KOPT-K1 (cell line): Measurements from ENCODE around the gene EMD.
A peak's percentile ranks its signal among the peaks of the same experiment; 100 is the strongest.
"Not testable (repeated sequence)": the region's sequence is repeated elsewhere in the genome, so short reads cannot be mapped to it uniquely, and the experiment has no call there.

Experiments
- H3K27ac ChIP-seq: fragments of 200-600 bp; sonication (generic); 2 replicates; pipeline ENCODE4 v1.5.1; 2016; ENCODE audit warnings: antibody characterized with exemption, mild to moderate bottlenecking, low read depth, low read length; ENCODE audit not compliant: poor library complexity, severe bottlenecking
- H3K36me3 ChIP-seq: fragments of 200-600 bp; sonication (generic); 2 replicates; pipeline ENCODE4 v1.5.1; 2017; ENCODE audit warnings: antibody characterized with exemption, mild to moderate bottlenecking, low read length, moderate library complexity; ENCODE audit not compliant: insufficient read depth
- H3K9me3 ChIP-seq: fragments of 200-600 bp; sonication (generic); 2 replicates; pipeline ENCODE4 v1.5.1; 2017; ENCODE audit warnings: antibody characterized with exemption, low read length, mild to moderate bottlenecking; ENCODE audit not compliant: insufficient read depth, poor library complexity, severe bottlenecking

Gene EMD

DNA sequence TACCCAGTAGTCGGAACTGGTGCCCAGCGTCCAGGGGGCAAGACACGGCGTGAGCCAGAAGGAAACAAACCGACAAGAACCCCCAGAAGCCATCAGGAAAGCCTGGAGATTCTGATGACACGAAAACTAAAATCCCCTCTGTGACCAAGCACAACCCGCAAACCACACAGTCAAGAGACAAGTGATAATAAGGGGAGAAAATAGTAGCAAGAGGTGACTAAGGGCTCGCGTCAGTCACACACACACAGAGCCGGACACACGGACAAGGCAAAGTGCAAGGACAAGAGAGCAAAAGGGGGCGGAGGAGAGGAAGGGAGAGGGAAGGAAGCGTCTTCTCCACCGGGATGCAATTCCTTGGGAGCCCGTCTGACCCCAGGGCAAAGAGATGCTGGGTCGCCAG is 9.6 kb downstream of the EMD start:
- not testable (repeated sequence) for H3K36me3 ChIP-seq, H3K9me3 ChIP-seq, H3K27ac ChIP-seq

DNA sequence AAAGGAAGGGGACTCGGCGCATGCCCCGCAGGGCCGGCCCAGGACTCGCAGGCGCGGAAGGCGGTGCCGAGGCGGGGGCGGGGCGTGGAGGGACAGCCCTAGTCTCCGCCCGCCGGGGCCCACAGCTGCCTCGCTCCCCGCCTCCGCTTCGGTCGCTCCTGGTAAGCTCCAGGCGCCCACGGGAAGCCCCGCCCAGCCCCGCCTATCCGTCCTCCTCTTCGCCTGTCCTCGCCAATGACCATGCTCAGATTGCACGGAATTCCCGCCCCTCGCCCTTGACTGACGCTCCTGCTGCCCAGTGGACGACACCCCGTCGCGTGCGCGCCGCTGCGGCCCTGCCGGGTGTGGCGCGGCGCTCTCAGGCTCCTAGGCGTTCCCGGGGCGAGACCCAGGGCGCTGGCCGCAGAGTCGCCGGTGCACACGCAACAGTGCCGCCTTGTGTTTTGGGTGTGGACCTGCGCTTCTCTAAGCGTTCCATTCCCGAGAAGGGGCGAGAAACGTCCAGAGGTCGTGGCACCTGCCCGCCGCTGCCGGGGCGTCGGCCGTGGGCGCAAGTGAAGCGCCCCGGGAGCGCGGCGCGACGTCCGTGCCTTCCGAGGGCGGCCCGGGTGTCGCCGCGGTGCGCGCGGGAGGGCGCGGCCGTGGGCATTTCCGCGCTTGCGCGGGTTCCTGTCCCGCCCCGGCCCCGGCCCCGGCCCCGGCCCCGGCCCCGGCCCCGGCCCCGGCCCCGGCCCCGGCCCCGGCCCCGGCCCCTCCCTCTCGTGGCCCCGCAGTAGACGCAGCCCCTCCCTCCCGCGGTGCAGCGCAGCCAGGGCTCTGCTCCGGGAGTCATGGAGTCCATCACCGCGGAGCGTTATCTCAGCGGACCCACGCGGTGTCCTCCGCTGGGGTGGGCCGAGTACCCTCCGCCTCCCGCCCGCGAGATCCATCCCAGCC is 11.0 kb downstream of the EMD start:
- not testable (repeated sequence) for H3K9me3 ChIP-seq, H3K27ac ChIP-seq, H3K36me3 ChIP-seq

DNA sequence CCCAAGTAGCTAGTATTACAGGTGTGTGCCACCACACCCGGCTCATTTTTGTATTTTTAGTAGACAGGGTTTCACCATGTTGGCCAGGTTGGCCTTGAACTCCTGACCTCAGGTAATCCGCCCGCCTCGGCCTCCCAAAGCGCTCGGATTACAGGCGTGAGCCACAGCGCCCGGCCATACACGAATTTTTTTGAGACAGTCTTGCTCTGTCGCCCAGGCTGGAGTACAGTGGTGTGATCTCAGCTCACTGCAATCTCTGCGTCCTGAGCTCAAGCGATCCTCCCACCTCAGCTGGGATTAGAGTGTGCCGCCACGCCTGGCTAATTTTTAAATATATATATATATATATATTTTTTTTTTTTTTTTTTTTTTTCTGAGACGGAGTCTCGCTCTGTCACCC is 17.3 kb downstream of the EMD start:
- not testable (repeated sequence) for H3K9me3 ChIP-seq

DNA sequence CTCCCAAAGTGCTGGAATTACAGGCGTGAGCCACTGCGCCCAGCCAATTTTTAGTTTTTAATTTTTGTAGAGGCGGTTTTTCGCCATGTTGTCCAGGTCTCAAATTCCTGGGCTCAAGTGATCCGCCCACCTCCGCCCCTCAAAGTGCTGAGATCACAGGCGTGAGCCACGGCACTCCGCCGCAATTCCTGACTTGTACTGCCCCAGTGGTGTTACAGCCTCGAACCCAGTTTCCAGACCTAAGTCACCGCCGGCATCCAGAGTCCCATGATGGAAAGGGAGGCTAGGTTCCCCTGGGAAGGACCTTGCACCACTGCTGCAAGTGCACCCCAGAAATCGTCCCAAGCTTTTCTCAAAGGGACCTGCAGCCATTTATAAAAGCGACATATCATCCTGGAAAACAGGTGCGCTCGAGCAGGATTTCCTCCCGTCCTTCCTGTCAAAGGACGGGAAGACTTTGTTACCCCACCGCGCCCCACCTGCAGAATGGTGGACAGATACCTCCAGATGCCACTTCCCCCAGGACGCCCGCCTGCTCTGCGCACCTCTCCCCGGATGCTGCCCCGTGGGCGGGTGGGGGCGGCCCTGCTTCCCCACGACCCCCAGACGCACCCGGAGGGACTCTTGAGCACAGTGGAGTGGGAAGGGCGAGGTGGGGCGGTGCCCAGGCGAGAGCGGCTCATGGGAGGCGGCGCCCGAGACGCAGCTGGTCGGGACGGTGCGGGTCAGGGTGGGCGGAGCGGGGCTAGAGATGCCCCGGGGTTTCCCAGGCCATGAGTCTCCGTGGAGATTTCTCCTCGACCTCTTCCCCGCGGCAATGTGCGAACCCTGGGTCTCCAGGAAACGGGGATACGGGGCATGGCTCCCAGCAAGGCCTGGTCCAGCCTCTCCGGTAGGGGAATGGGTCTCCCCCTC is 18.1 kb downstream of the EMD start:
- no peaks in the 10 kb centered on the region for H3K9me3 ChIP-seq
- peak overlapping the region; percentile 91 for H3K27ac ChIP-seq
- H3K36me3 ChIP-seq = peaks cover 28% of the 10 kb centered on the region

More for the DNA sequence above, 17.3 kb downstream of the EMD start:
- not testable (repeated sequence) for H3K27ac ChIP-seq
- H3K36me3 ChIP-seq = peaks cover 26% of the 10 kb centered on the region

DNA sequence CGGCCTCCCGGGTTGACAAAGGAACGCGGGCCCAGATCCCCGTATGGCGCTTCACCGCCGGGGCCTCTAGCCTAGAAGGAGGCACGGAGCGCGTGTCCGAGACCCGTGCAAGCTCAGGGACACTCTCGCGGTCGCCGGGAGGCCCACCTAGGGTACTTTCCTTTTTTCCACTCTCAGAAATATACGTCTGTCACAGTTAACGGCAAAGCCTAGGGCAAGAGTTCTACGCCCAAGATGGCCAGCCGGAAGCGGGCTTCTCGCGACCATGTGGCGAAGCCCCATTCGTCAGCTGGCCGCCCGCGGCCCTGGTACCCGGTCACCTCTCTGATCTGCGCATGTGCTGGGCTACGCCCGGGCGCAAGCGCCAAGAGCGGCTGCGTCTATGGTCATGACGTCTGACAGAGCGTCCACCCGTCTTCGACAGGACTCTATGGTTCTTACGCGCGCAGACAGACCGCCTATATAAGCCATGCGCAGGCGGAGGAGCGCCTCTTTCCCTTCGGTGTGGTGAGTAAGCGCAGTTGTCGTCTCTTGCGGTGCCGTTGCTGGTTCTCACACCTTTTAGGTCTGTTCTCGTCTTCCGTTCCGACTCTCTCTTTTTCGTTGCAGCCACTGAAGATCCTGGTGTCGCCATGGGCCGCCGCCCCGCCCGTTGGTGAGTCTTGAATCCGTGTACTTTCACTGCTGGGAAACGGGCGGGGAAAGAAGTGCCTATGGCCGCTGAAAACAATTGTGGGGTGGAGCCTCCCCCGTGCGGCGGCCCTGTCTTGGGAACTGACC is 19.0 kb downstream of the EMD start, which contains the start of gene RPL10:
RPL10 (plus strand) TSS at position 490 of the 780 bp plus-strand sequence; CDS start at position 633, 143 bp downstream.
- H3K36me3 ChIP-seq = peaks cover 28% of the 10 kb centered on the region
- peak within 1 kb of the TSS; percentile 91 for H3K27ac ChIP-seq
- no peaks in the 10 kb centered on the region for H3K9me3 ChIP-seq

DNA sequence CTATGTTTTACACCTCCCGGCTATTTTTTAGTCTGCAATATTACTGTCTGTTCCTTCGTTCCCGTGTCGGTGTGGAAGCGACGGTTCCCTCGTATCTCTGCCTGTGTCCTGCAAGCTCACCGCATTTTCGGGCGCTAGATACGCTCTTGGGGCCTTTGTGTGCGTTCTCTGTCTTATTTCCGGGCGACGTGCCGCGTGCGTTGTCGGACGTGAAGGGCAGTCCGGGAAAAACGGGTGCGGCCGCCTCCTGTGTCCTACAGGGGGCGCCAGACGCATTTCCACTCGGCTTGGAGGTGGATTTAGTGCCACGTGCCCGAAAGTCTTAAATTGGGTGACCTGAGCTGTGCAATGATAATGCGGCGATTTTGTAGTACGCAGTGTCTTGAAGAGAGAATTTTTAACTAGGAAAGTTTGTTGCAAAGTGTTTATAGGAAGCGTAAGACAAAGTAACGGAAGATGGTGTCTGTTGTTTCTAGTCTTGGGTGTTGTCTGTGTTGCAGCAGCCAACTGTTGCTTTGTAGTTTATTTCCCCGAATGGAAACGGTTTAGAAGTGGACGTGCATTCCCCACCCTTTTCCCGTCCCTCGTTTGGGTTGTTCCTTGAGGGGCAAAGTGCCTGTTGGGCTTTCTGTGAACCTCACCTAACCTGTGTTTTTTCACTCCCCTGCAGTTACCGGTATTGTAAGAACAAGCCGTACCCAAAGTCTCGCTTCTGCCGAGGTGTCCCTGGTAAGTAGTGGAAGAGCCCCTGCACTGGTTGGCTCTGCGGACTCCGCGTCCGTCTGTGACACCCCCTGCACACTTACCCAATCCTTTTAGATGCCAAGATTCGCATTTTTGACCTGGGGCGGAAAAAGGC is 19.8 kb downstream of the EMD start:
- H3K9me3 ChIP-seq = no peaks in the 10 kb centered on the region
- peak overlapping the region; percentile 91 for H3K27ac ChIP-seq
- H3K36me3 ChIP-seq = peaks cover 28% of the 10 kb centered on the region

DNA sequence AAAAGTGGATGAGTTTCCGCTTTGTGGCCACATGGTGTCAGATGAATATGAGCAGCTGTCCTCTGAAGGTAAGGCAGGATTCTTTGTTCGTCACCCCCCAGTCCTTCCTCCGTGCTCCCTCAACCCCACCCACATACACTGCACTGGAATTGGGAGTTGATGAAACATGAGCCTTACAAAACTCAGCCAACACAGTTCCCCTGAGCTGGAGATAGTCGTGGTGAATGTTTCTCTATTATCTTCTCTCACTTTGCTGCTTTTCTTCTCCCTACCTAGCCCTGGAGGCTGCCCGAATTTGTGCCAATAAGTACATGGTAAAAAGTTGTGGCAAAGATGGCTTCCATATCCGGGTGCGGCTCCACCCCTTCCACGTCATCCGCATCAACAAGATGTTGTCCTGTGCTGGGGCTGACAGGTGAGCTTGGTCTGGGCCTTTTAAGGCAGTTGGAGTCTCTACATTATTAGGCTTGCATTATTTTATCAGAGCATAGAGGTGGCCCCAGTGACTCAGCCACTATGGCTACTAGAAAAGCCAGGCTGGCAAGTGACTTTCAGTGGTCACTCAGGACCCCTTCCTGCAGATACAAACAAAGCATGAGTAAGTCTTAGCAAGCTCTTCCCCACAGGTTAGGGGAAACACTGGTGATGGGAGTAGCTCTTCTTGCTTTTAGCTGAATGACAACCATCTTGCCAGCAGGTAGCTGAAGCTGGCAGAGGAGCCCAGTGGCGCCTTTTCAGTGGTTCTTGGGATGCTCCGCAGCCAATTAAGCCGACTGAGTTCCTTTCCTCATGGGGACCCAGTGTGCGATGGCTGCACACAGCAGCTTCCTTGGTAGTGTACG is 20.7 kb downstream of the EMD start:
- Histone ChIP-seq H3K9me3 (no peaks in the 10 kb centered on the region), H3K36me3 (peaks cover 28% of the 10 kb centered on the region), H3K27ac (peak overlapping the region; percentile 91)

DNA sequence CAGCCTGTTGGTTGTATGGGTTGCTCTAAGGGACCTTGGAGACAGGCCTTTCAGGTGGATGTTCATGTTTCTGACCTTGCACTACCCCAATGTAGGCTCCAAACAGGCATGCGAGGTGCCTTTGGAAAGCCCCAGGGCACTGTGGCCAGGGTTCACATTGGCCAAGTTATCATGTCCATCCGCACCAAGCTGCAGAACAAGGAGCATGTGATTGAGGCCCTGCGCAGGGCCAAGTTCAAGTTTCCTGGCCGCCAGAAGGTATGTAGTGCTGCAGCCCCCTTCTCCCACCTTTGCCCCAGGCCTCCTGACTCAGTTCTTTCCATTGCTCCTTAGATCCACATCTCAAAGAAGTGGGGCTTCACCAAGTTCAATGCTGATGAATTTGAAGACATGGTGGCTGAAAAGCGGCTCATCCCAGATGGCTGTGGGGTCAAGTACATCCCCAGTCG is 21.3 kb downstream of the EMD start:
- H3K27ac ChIP-seq, H3K9me3 ChIP-seq: not testable (repeated sequence)
- peaks cover 28% of the 10 kb centered on the region for H3K36me3 ChIP-seq

DNA sequence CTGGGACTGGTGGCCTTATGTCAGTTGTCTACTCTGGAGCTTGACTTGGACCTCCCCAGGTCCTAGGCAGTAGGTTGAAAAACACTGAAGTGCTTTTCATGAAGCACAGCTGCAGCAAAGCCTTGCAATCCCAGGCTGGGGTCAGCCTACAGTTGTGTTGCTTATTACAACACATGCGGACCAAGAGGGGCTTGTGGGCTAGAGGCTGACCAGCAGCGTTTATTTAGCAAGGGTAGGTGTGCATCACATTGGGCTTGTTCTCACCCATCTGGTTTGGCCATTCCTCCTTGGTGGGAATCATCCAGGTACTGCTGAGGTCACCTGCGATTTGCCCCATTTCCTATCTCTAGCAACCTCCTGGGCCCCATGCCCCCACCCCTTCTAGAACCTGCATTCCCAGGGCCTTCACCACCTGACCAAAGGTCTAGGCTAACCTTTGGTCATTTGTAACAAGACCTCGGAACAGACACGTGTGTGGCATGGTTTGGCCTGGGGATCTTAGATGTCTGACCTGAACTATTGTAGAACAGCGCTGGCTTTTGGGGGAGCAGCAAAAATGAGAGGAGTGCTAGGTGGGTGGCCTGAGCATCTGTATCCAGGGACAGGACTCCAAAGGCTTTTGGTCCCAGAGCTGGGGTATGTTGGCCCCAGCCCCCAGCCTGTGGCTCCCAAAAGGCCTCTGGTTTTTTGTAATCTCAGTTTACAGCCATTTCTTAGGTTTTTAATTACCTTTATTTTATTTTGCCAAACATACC is 22.1 kb downstream of the EMD start:
- Histone ChIP-seq H3K27ac (no peak overlapping the region), H3K9me3 (no peaks in the 10 kb centered on the region), H3K36me3 (peaks cover 28% of the 10 kb centered on the region)

DNA sequence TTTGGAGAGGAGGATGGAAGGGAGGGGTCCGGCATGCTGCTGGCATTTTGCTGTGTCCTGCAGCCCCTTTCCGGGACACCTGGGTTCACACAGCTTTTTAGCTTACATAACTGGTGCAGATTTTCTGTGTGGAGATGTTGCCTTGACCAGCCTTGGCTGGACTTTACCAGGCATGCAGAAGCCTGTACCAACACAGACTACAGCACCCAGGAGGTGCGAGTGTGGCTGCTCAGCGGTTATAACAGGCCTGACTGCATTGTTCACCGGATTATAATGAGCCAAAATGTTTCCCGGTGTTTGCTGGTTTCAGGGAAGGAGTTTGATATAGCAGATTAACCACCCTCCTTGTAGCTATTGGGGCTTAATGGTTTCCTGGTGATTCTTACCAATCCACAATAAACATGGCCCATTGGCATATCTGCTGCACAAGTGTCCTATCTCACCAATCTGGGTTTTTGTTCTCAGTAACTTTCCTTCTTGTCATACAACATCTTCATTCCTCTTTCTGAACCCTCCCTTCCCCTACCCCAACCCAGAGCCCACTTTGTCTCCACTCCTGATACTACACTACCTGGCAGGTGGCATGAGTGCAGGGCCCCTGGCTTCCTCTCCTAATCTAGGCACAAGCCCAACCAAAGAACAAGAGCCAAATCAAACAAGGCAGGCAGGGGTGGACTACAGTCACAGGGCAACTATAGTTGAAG is 23.0 kb downstream of the EMD start:
- Histone ChIP-seq H3K27ac (no peak overlapping the region), H3K9me3 (no peaks in the 10 kb centered on the region), H3K36me3 (peaks cover 28% of the 10 kb centered on the region)

DNA sequence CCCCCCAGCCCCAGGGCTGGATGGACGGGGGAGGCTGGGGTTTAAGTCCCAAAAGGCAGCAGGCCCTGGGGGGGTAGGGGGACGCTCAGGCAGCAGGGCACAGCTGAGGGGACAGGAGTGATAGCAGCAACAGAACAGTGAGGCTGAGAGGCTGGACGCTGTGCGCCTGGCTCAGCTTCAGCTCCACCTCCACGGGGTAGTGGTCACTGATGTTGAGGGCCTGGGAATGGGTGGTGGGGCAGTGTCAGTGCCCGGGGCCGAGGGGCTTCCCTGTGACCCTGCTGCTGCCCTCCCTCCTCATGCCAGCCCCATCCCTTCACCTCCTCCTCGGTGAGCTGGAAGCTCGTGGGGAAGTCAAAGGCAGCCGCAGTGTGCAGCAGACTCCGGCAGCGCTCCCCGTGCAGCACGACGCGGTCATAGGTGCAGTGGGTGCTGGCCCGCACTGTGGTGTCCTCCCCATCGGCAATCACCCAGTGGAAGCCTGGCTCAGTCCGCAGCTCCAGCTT is 23.6 kb downstream of the EMD start:
- Histone ChIP-seq H3K27ac (no peak overlapping the region), H3K9me3 (no peaks in the 10 kb centered on the region), H3K36me3 (peaks cover 28% of the 10 kb centered on the region)

DNA sequence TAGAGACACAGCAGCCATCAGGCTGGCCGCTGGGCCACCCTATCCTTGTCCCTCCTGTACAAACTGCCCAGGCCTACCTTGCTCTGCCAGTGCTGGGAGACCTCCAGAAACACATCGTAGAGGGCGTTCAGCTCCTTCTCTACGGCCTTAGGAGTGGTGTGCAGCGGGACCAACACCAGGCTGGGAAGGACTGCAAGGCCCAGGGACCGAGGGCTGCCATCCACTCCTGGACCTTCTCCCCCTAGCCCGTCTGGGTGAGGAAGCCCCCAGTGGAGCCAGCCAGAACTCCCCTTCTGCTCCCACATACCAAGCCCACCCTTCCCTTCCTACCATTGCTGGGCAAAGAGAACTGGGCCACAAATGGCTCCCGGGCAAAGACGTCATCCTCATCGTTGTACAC is 24.1 kb downstream of the EMD start:
- Histone ChIP-seq H3K36me3 (peaks cover 28% of the 10 kb centered on the region), H3K9me3 (no peaks in the 10 kb centered on the region), H3K27ac (no peak overlapping the region)
